ENCODE measurements around the gene KLHL5. TPM values are rescaled to one million over a fixed set of nuclear protein-coding genes. Genes with fewer than 3 reads are reported as not detected.

Gene KLHL5
- total RNA-seq, 4 donors from 2014 or later, result 13.5 to 27.3 (median 21.3) TPM

- Histone ChIP-seq H3K4me3 (no peak overlapping the region), H3K9me3 (no peaks in the 10 kb centered on the region), H3K4me1 (peaks cover 0 to 3% (median under 1%) of the 10 kb centered on the region in 4 donors), H3K36me3 (no peaks in the 10 kb centered on the region), H3K27me3 (no peaks in the 10 kb centered on the region), H3K27ac (no peak overlapping the region)
- no peak for TF ChIP-seq EP300 (IDR thresholded peaks at IDR 0.05; ENCODE audit: low read depth)
- TF ChIP-seq CTCF (IDR thresholded peaks at IDR 0.05), result no peak
- TF ChIP-seq POLR2AphosphoS5 (IDR thresholded peaks at IDR 0.05), result no peak
- TF ChIP-seq POLR2A (IDR thresholded peaks at IDR 0.05), result no peak
- intact Hi-C loops (cut with DNase I; ENCODE audit: low total_unique reads) (no loop called here), in situ Hi-C loops (cut with MboI; ENCODE audit: low pct_ligation_motif_present in 1 of 4, low pct_unique_long_range_greater_than_20kb in 1 of 4, low sequenced_read_pairs in 3 of 4) (no loop called here)
- no peak for DNase-seq
- WGBS, 2 donors (ENCODE audit: low coverage in 1 of 2), result 84 to 96% methylated on average over 4 of the region's 4 CpGs
These were observed 8.0 kb upstream of the KLHL5 start for GRCh38 chr4:39053983-39054382.

- intact Hi-C loops (cut with DNase I; ENCODE audit: low total_unique reads), result no loop called here
- Histone ChIP-seq H3K27me3 (no peaks in the 10 kb centered on the region), H3K4me1 (no peaks in the 10 kb centered on the region), H3K9me3 (no peaks in the 10 kb centered on the region), H3K36me3 (no peaks in the 10 kb centered on the region), H3K27ac (no peak overlapping the region), H3K4me3 (no peak overlapping the region)
- WGBS, 2 donors (ENCODE audit: low coverage in 1 of 2), result 90 to 95% methylated on average over 2 to 3 of the region's 3 CpGs
- TF ChIP-seq CTCF (IDR thresholded peaks at IDR 0.05) (no peak), POLR2AphosphoS5 (IDR thresholded peaks at IDR 0.05) (no peak), POLR2A (IDR thresholded peaks at IDR 0.05) (no peak), EP300 (IDR thresholded peaks at IDR 0.05; ENCODE audit: low read depth) (no peak)
- no peak for DNase-seq
- in situ Hi-C loops (cut with MboI; ENCODE audit: low pct_ligation_motif_present in 1 of 4, low pct_unique_long_range_greater_than_20kb in 1 of 4, low sequenced_read_pairs in 3 of 4), result no loop called here
These were observed 7.5 kb upstream of the KLHL5 start for GRCh38 chr4:39054497-39054896.

GRCh38 chr4:39056023-39056422, 6.0 kb upstream of the KLHL5 start:
- DNase-seq, result no peak
- no peak overlapping the region for H3K4me3 ChIP-seq
- intact Hi-C loops (cut with DNase I; ENCODE audit: low total_unique reads), result no loop called here
- no peaks in the 10 kb centered on the region for H3K4me1 ChIP-seq
- H3K27me3 ChIP-seq, result no peaks in the 10 kb centered on the region
- no peak overlapping the region for H3K27ac ChIP-seq
- no peaks in the 10 kb centered on the region for H3K9me3 ChIP-seq
- TF ChIP-seq POLR2A (IDR thresholded peaks at IDR 0.05) (no peak), CTCF (IDR thresholded peaks at IDR 0.05) (no peak), EP300 (IDR thresholded peaks at IDR 0.05; ENCODE audit: low read depth) (no peak), POLR2AphosphoS5 (IDR thresholded peaks at IDR 0.05) (no peak)
- WGBS, 2 donors (ENCODE audit: low coverage in 1 of 2), result 95 to 96% methylated on average over 4 to 5 of the region's 5 CpGs
- in situ Hi-C loops (cut with MboI; ENCODE audit: low pct_ligation_motif_present in 1 of 4, low pct_unique_long_range_greater_than_20kb in 1 of 4, low sequenced_read_pairs in 3 of 4), result no loop called here
- no peaks in the 10 kb centered on the region for H3K36me3 ChIP-seq

- Histone ChIP-seq H3K27me3 (no peaks in the 10 kb centered on the region), H3K36me3 (no peaks in the 10 kb centered on the region), H3K27ac (no peak overlapping the region), H3K9me3 (no peaks in the 10 kb centered on the region), H3K4me3 (no peak overlapping the region), H3K4me1 (peaks cover 0 to 4% (median 0%) of the 10 kb centered on the region in 4 donors)
- TF ChIP-seq POLR2A (IDR thresholded peaks at IDR 0.05) (no peak), CTCF (IDR thresholded peaks at IDR 0.05) (no peak), POLR2AphosphoS5 (IDR thresholded peaks at IDR 0.05) (no peak), EP300 (IDR thresholded peaks at IDR 0.05; ENCODE audit: low read depth) (no peak)
- in situ Hi-C loops (cut with MboI; ENCODE audit: low pct_ligation_motif_present in 1 of 4, low pct_unique_long_range_greater_than_20kb in 1 of 4, low sequenced_read_pairs in 3 of 4) (no loop called here), intact Hi-C loops (cut with DNase I; ENCODE audit: low total_unique reads) (no loop called here)
- no peak for DNase-seq
- WGBS, 2 donors (ENCODE audit: low coverage in 1 of 2), result 100% methylated on average over 1 of the region's 1 CpG
These were observed 575 bp upstream of the KLHL5 start for GRCh38 chr4:39061457-39061856.

Measured in transverse colon (tissue), 4 donors.